SK-N-SH (cell line): Measurements from ENCODE around the gene ABCC12. TPM values are rescaled to one million over a fixed set of nuclear protein-coding genes. Genes with fewer than 3 reads are reported as not detected.

Experiments used
- CTCF ChIA-PET: fragments of 300-600, 350-600 bp; formaldehyde crosslinking; extraction: SDS; loops from one replicate; lab custom pipeline; 2021; lab: Yijun Ruan, JAX
- POLR2A ChIA-PET: fragments of 350-600 bp; sonication (Branson Sonifier 250); formaldehyde crosslinking; extraction: SDS; loops from one replicate; lab custom pipeline; 2020; ENCODE audit warnings: antibody characterized with exemption, inconsistent platforms; lab: Yijun Ruan, JAX
- DNase-seq: peaks from one replicate; pipeline ENCODE4 v3.0.0; 2012
- H2AFZ ChIP-seq: fragments of 200-600 bp; sonication (generic); 2 replicates; pipeline ENCODE4 v1.8.1; 2016; ENCODE audit warnings: antibody characterized with exemption, mild to moderate bottlenecking, low read depth
- H3F3A ChIP-seq: fragments of 200-600 bp; sonication (generic); replicated peaks from 2 replicates; pipeline ENCODE3; 2016; ENCODE audit warnings: antibody characterized with exemption, mild to moderate bottlenecking; ENCODE audit not compliant: insufficient read depth
- H3K27ac ChIP-seq, 2 experiments: fragments of 200-500 bp in 1 of 2; fragments of 200-600 bp in 1 of 2; sonication (Bioruptor generic) in 1 of 2; sonication (generic), shearing (Covaris generic) in 1 of 2; 2 replicates each; pipeline versions ENCODE4 v1.5.1 to v1.6.1; 2014 to 2016; ENCODE audit warnings: low read depth in 2 of 2, inconsistent platforms in 1 of 2, low read length in 1 of 2, mild to moderate bottlenecking in 1 of 2, mixed read lengths in 1 of 2
- H3K27me3 ChIP-seq: fragments of 200-600 bp; sonication (generic), shearing (Covaris generic); 2 replicates; pipeline ENCODE4 v1.6.1; 2016; ENCODE audit warnings: mixed run types; ENCODE audit not compliant: insufficient read depth
- H3K36me3 ChIP-seq, 2 experiments: fragments of 200-500 bp in 1 of 2; fragments of 200-600 bp in 1 of 2; sonication (Bioruptor generic) in 1 of 2; sonication (generic) in 1 of 2; replicated peaks in 1 of 2; 2 replicates each; pipeline versions ENCODE3 to v1.5.1; 2014 to 2016; ENCODE audit warnings: low read length in 1 of 2, mild to moderate bottlenecking in 1 of 2; ENCODE audit not compliant: insufficient read depth in 2 of 2, control insufficient read depth in 1 of 2
- H3K4me1 ChIP-seq, 2 experiments: fragments of 200-500 bp in 1 of 2; fragments of 200-600 bp in 1 of 2; sonication (Bioruptor generic) in 1 of 2; sonication (generic), shearing (Covaris generic) in 1 of 2; 2 replicates each; pipeline versions ENCODE4 v1.5.1 to v1.6.1; 2014 to 2016; ENCODE audit warnings: low read depth in 1 of 2, low read length in 1 of 2, mixed run types in 1 of 2; ENCODE audit not compliant: insufficient read depth in 2 of 2, control insufficient read depth in 1 of 2
- H3K4me2 ChIP-seq: fragments of 200-600 bp; sonication (generic), shearing (Covaris generic); 2 replicates; pipeline ENCODE4 v1.6.1; 2017; ENCODE audit warnings: mixed run types
- H3K4me3 ChIP-seq, 2 experiments: fragments of 200-500 bp in 1 of 2; fragments of 200-600 bp in 1 of 2; sonication (Bioruptor generic) in 1 of 2; sonication (generic), shearing (Covaris generic) in 1 of 2; 2 replicates each; pipeline versions ENCODE4 v1.5.1 to v1.8.1; 2014 to 2016; ENCODE audit warnings: low read depth in 2 of 2, inconsistent platforms in 1 of 2, low read length in 1 of 2, mild to moderate bottlenecking in 1 of 2, mixed read lengths in 1 of 2, moderate library complexity in 1 of 2
- H3K79me2 ChIP-seq: fragments of 200-600 bp; sonication (generic); 2 replicates; pipeline ENCODE4 v1.8.1; 2017; ENCODE audit warnings: mild to moderate bottlenecking; ENCODE audit not compliant: insufficient read depth
- H3K9ac ChIP-seq: fragments of 200-600 bp; sonication (generic); 2 replicates; pipeline ENCODE4 v1.6.1; 2017; ENCODE audit warnings: mixed run types
- H3K9me2 ChIP-seq: fragments of 200-600 bp; sonication (generic); 2 replicates; pipeline ENCODE4 v1.6.1; 2017; ENCODE audit warnings: mixed run types
- H3K9me3 ChIP-seq: fragments of 200-600 bp; sonication (generic); 2 replicates; pipeline ENCODE4 v1.6.1; 2017; ENCODE audit warnings: mixed run types, mild to moderate bottlenecking, moderate library complexity
- H4K20me1 ChIP-seq: fragments of 200-600 bp; sonication (generic); 2 replicates; pipeline ENCODE4 v1.6.1; 2017; ENCODE audit warnings: mild to moderate bottlenecking, mixed run types; ENCODE audit not compliant: insufficient read depth
- EP300 ChIP-seq, 2 experiments: IDR thresholded peaks; 2 replicates each; pipeline versions ENCODE4 v1.4.0 to v1.6.1; 2012; ENCODE audit warnings: borderline replicate concordance in 1 of 2, low read depth in 1 of 2, low read length in 1 of 2
- EZH2phosphoT487 ChIP-seq: fragments of 200-600 bp; sonication (generic); IDR thresholded peaks from 2 replicates; pipeline ENCODE4 v1.6.1; 2017; ENCODE audit warnings: low read depth, mixed run types, mild to moderate bottlenecking, antibody characterized with exemption, moderate library complexity, borderline replicate concordance
- FOXM1 ChIP-seq: IDR thresholded peaks from 2 replicates; pipeline ENCODE4 v1.4.0; 2012; ENCODE audit warnings: low read depth, mild to moderate bottlenecking
- GABPA ChIP-seq: IDR thresholded peaks from 2 replicates; pipeline ENCODE4 v1.4.0; 2012; ENCODE audit warnings: low read depth, mild to moderate bottlenecking
- GATA2 ChIP-seq: sonication (generic); formaldehyde crosslinking; IDR thresholded peaks from 2 replicates; pipeline ENCODE4 v1.5.0; 2020; ENCODE audit warnings: mild to moderate bottlenecking, missing genetic modification reagents
- MXI1 ChIP-seq: IDR thresholded peaks from 2 replicates; pipeline ENCODE4 v1.6.1; 2012; ENCODE audit warnings: mild to moderate bottlenecking, low read depth, low read length, improper control_type of control experiment
- POLR2AphosphoS5 ChIP-seq: IDR thresholded peaks from 2 replicates; pipeline ENCODE4 v1.6.1; 2012; ENCODE audit warnings: low read depth, low read length
- RCOR1 ChIP-seq: fragments of 150-350 bp; IDR thresholded peaks from 2 replicates; pipeline ENCODE4 v1.6.1; 2017; ENCODE audit warnings: antibody characterized with exemption, low read length
- SIN3A ChIP-seq: IDR thresholded peaks from 2 replicates; pipeline ENCODE4 v1.6.1; 2012; ENCODE audit warnings: low read depth, mild to moderate bottlenecking, low read length, moderate library complexity, borderline replicate concordance
- YY1 ChIP-seq: IDR thresholded peaks from 2 replicates; pipeline ENCODE4 v1.4.0; 2012; ENCODE audit warnings: low read depth, mild to moderate bottlenecking
- WGBS: methylation state at CpG from one replicate; pipeline ENCODE4 v1.1.6; 2017; ENCODE audit warnings: low lambda C conversion rate; 5-methylcytosine and 5-hydroxymethylcytosine counted together
- polyA plus RNA-seq, 3 experiments: library from polyadenylated mRNA; depleted of rRNA; stranded (reverse); fragments of >200 nt; gene quantifications; 2 replicates each; pipeline ENCODE4 v1.2.3, GENCODE V29; 2012
- TF ChIP-seq, protein P1 (sequence below): IDR thresholded peaks from 2 replicates; pipeline ENCODE4 v1.6.1; 2012; ENCODE audit warnings: mild to moderate bottlenecking, low read depth, low read length, moderate library complexity
- TF ChIP-seq, protein P2 (sequence below): IDR thresholded peaks from 2 replicates; pipeline ENCODE4; 2012
- TF ChIP-seq, protein P3 (sequence below): IDR thresholded peaks from 2 replicates; pipeline ENCODE4 v1.4.0; 2012; ENCODE audit warnings: low read depth

Gene ABCC12
- polyA plus RNA-seq, 1 of the 3 experiments (the other 2 are of a cell fraction) = not detected

DNA sequence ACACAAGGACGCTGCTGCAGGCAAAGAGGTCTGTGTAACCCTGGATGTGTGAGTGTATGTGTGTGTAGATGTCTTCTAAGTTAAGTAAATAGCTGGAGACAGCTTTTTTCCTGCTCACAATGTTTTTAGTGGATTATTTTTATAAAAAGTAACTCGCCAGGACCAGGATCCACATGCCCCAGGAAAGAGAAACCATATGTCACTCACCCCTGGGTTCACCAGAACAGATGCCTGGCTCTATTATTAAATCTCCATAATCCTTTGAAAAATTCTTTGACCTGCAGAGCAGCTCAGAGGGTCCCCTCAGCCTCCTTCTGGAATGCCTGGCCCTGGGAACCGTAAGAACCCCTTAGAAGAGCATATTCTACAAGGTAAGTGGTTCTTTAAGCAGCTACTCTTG, 18.0 kb downstream of the ABCC12 start:
- no peaks in the 10 kb centered on the region for H3K79me2 ChIP-seq
- no peak overlapping the region for H3K4me2 ChIP-seq
- H3K36me3 ChIP-seq = no peaks in the 10 kb centered on the region
- no peak overlapping the region for H3K9ac ChIP-seq
- no peak overlapping the region; a peak in 1 of 4 replicates for H3K27ac ChIP-seq
- no peaks in the 10 kb centered on the region for H3K9me3 ChIP-seq
- H3K4me1 ChIP-seq = no peaks in the 10 kb centered on the region; a peak in 1 of 4 replicates
- H3K4me3 ChIP-seq = no peak overlapping the region
- no peaks in the 10 kb centered on the region for H3K9me2 ChIP-seq
- CTCF ChIA-PET = interaction anchor here (1.2 to 1.3 kb wide), 3 partner anchors 11 to 994 kb away, joined by 3 to 4 read pairs (median 4); no protein-coding TSS in a partner anchor
- H4K20me1 ChIP-seq = no peaks in the 10 kb centered on the region
- H2AFZ ChIP-seq = no peak overlapping the region; the same call in 1 of the 2 replicates
- TF ChIP-seq MXI1 = no peak
- TF ChIP-seq GABPA = no peak
- no peak for TF ChIP-seq GATA2 (CRISPR knock-in tag)
- TF ChIP-seq RCOR1 = no peak
- TF ChIP-seq POLR2AphosphoS5 = no peak
- TF ChIP-seq, protein P1, sequence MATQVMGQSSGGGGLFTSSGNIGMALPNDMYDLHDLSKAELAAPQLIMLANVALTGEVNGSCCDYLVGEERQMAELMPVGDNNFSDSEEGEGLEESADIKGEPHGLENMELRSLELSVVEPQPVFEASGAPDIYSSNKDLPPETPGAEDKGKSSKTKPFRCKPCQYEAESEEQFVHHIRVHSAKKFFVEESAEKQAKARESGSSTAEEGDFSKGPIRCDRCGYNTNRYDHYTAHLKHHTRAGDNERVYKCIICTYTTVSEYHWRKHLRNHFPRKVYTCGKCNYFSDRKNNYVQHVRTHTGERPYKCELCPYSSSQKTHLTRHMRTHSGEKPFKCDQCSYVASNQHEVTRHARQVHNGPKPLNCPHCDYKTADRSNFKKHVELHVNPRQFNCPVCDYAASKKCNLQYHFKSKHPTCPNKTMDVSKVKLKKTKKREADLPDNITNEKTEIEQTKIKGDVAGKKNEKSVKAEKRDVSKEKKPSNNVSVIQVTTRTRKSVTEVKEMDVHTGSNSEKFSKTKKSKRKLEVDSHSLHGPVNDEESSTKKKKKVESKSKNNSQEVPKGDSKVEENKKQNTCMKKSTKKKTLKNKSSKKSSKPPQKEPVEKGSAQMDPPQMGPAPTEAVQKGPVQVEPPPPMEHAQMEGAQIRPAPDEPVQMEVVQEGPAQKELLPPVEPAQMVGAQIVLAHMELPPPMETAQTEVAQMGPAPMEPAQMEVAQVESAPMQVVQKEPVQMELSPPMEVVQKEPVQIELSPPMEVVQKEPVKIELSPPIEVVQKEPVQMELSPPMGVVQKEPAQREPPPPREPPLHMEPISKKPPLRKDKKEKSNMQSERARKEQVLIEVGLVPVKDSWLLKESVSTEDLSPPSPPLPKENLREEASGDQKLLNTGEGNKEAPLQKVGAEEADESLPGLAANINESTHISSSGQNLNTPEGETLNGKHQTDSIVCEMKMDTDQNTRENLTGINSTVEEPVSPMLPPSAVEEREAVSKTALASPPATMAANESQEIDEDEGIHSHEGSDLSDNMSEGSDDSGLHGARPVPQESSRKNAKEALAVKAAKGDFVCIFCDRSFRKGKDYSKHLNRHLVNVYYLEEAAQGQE = no peak
- TF ChIP-seq, protein P2, sequence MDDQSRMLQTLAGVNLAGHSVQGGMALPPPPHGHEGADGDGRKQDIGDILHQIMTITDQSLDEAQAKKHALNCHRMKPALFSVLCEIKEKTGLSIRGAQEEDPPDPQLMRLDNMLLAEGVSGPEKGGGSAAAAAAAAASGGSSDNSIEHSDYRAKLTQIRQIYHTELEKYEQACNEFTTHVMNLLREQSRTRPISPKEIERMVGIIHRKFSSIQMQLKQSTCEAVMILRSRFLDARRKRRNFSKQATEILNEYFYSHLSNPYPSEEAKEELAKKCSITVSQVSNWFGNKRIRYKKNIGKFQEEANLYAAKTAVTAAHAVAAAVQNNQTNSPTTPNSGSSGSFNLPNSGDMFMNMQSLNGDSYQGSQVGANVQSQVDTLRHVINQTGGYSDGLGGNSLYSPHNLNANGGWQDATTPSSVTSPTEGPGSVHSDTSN = no peak
- no peak for TF ChIP-seq FOXM1
- no peak for TF ChIP-seq EP300 (IDR thresholded peaks at IDR 0.05; ENCODE audit: borderline replicate concordance in 1 of 2, low read depth in 1 of 2, low read length in 1 of 2)
- no peak for TF ChIP-seq YY1
- TF ChIP-seq SIN3A = no peak
- TF ChIP-seq, all 33 proteins: peak for 0
- Histone ChIP-seq H3F3A (no peaks in the 10 kb centered on the region), H3K27me3 (no peaks in the 10 kb centered on the region)
- no peak for DNase-seq
- WGBS = 90% methylated on average over 3 of the region's 3 CpGs
- POLR2A ChIA-PET = no interaction called here

DNA sequence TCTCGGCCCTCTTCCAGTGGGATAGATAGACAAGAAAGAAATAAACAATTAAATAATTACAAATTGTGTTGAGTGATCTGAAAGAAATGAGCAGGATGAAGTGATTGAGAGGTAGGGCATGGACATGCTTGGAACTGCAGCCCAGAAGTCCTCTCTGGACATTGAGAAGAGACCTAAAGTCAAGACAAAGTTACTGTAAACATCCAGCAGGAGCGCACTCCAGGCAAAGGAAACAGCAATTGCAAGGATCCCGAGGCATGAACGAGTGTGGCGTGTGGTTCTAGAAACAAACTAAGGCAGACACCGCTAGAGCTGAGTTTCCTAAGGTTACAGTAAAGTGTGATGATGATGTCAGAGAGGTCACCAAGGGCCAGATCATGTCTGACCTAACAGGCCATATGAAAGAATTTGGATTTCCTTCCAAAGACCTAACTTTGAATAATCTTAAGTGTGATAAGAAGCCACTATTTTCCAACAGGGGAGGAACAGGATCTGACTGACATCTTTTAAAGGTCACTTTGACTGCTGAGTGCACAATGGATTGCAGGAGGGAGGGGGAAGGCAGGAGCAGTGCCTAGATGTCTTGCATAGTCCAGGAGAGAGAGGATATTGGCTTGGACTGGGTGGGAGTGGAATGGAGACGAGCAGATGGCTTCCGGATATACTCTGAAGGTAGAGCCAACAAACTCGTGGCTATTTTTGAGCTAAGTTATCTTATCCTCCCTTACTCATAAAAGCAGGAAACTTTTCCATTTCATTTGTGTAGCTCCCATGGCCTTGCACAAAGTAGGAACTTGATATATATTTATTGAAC, 19.0 kb downstream of the ABCC12 start:
- ChIA-PET POLR2A (no interaction called here), CTCF (interaction anchor here (1.2 kb wide), 1 partner anchor 993 kb away, joined by 3 read pairs; no protein-coding TSS in a partner anchor)
- DNase-seq = no peak
- Histone ChIP-seq H3K27ac (no peak overlapping the region), H3K4me1 (no peaks in the 10 kb centered on the region; a peak in 2 of 4 replicates), H3K9me2 (no peaks in the 10 kb centered on the region), H3K27me3 (no peaks in the 10 kb centered on the region), H2AFZ (no peak overlapping the region), H3F3A (no peaks in the 10 kb centered on the region), H3K79me2 (no peaks in the 10 kb centered on the region), H3K4me2 (no peak overlapping the region), H4K20me1 (no peaks in the 10 kb centered on the region), H3K36me3 (no peaks in the 10 kb centered on the region), H3K9me3 (no peaks in the 10 kb centered on the region), H3K9ac (no peak overlapping the region), H3K4me3 (no peak overlapping the region)
- TF ChIP-seq EP300 (IDR thresholded peaks at IDR 0.05; ENCODE audit: borderline replicate concordance in 1 of 2, low read depth in 1 of 2, low read length in 1 of 2) (no peak), YY1 (no peak), EZH2phosphoT487 (no peak), FOXM1 (no peak)
- TF ChIP-seq, protein P3, sequence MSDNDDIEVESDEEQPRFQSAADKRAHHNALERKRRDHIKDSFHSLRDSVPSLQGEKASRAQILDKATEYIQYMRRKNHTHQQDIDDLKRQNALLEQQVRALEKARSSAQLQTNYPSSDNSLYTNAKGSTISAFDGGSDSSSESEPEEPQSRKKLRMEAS = no peak
- TF ChIP-seq, protein P1 = no peak
- 73% methylated on average over 9 of the region's 9 CpGs for WGBS
